OCI-LY1 (cell line): ENCODE data around the gene TRPV4.

Source experiments
- H2AFZ ChIP-seq: fragments of 200-600 bp; sonication (generic), shearing (Covaris generic); 2 replicates; pipeline ENCODE4 v1.6.0; 2014; ENCODE audit warnings: antibody characterized with exemption, mild to moderate bottlenecking, low read length
- H3F3A ChIP-seq: fragments of 200-600 bp; sonication (generic), shearing (Covaris generic); 2 replicates; pipeline ENCODE4 v1.6.0; 2014; ENCODE audit warnings: mild to moderate bottlenecking, antibody characterized with exemption, low read length, moderate library complexity; ENCODE audit not compliant: insufficient read depth
- H3K27ac ChIP-seq: fragments of 200-600 bp; sonication (generic); 2 replicates; pipeline ENCODE4 v1.5.1; 2014; ENCODE audit warnings: low read length, mixed run types, mild to moderate bottlenecking, low read depth; ENCODE audit not compliant: poor library complexity, severe bottlenecking
- H3K27me3 ChIP-seq: fragments of 200-600 bp; sonication (generic); 2 replicates; pipeline ENCODE4 v1.6.0; 2014; ENCODE audit warnings: antibody characterized with exemption, mild to moderate bottlenecking, low read length, moderate library complexity; ENCODE audit not compliant: insufficient read depth
- H3K36me3 ChIP-seq: fragments of 200-600 bp; sonication (generic); 2 replicates; pipeline ENCODE4 v1.6.1; 2014; ENCODE audit warnings: mild to moderate bottlenecking, antibody characterized with exemption, low read length, moderate library complexity, mixed read lengths; ENCODE audit not compliant: insufficient read depth
- H3K4me1 ChIP-seq: fragments of 200-600 bp; sonication (generic); 2 replicates; pipeline ENCODE4 v1.5.1; 2014; ENCODE audit warnings: mild to moderate bottlenecking, low read length, moderate library complexity; ENCODE audit not compliant: insufficient read depth, severe bottlenecking
- H3K4me2 ChIP-seq: fragments of 200-600 bp; sonication (generic), shearing (Covaris generic); 2 replicates; pipeline ENCODE4 v1.6.1; 2014; ENCODE audit warnings: low read length
- H3K4me3 ChIP-seq: fragments of 200-600 bp; sonication (generic); 2 replicates; pipeline ENCODE4 v1.5.1; 2014; ENCODE audit warnings: low read length, low read depth, mild to moderate bottlenecking, mixed read lengths; ENCODE audit not compliant: poor library complexity, severe bottlenecking
- H3K79me2 ChIP-seq: fragments of 200-600 bp; shearing (Covaris generic); 2 replicates; pipeline ENCODE4 v1.6.1; 2016; ENCODE audit warnings: mixed run types, low read length, mixed read lengths; ENCODE audit not compliant: insufficient read depth
- H3K9ac ChIP-seq: fragments of 200-600 bp; sonication (generic), shearing (Covaris generic); 2 replicates; pipeline ENCODE4 v1.6.1; 2014; ENCODE audit warnings: mild to moderate bottlenecking, low read length, mixed read lengths
- H3K9me2 ChIP-seq: fragments of 200-600 bp; sonication (generic), shearing (Covaris generic); 2 replicates; pipeline ENCODE4 v1.6.1; 2014; ENCODE audit warnings: low read depth, mild to moderate bottlenecking, low read length, mixed read lengths
- H3K9me3 ChIP-seq: fragments of 200-600 bp; shearing (Covaris generic); 2 replicates; pipeline ENCODE4 v1.6.1; 2014; ENCODE audit warnings: low read length, mixed read lengths
- H4K20me1 ChIP-seq: fragments of 200-600 bp; sonication (generic), shearing (Covaris generic); 2 replicates; pipeline ENCODE4 v1.6.0; 2016; ENCODE audit warnings: mild to moderate bottlenecking, low read length; ENCODE audit not compliant: insufficient read depth
- EZH2 ChIP-seq: fragments of 200-600 bp; sonication (generic), shearing (Covaris generic); IDR thresholded peaks from 2 replicates; pipeline ENCODE4 v1.8.0; 2017; ENCODE audit warnings: borderline replicate concordance, mixed run types, mild to moderate bottlenecking, antibody characterized with exemption, low read length, moderate library complexity, mixed read lengths
- TF ChIP-seq, protein P1 (sequence below): fragments of 200-600 bp; sonication (generic), shearing (Covaris generic); IDR thresholded peaks from 2 replicates; pipeline ENCODE4 v1.5.1; 2017; ENCODE audit warnings: mild to moderate bottlenecking, antibody characterized with exemption, low read length, moderate library complexity, mixed read lengths

TRPV4 gene

DNA sequence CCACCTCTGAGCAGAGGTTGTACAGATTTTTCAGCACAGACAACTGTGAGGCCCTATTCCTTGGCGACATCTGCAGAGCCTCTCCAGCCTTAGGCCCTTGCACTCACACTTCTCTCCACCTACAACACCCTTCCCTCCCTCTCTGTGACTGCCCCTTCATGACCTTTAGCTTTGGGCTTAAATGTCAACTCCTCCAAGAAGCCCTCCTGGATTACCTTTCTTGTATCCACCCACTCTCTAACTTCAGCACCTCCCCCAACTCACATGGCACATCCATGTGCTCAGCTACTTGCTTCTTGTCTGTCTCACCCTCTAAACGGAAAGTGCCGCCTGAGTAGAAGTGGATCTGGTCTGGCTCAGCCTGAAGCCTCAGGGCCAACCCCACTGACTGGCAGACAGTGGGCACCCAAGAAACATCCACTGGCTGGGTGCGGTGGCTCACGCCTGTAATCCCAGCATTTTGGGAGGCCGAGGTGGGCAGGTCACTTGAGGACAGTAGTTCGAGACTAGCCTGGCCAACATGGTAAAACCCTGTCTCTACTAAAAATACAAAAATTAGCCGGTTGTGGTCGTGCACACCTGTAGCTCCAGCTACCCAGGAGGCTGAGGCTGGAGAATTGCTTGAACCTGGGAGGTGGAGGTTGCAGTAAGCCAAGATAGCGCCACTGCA lies 22.1 kb downstream of the TRPV4 start:
- H3F3A ChIP-seq, result no peaks in the 10 kb centered on the region
- no peak overlapping the region for H3K4me3 ChIP-seq
- H3K4me1 ChIP-seq, result no peaks in the 10 kb centered on the region
- no peak overlapping the region for H3K4me2 ChIP-seq
- H2AFZ ChIP-seq, result no peak overlapping the region
- no peak overlapping the region for H3K27ac ChIP-seq
- no peaks in the 10 kb centered on the region for H3K36me3 ChIP-seq
- no peaks in the 10 kb centered on the region for H3K9me3 ChIP-seq
- TF ChIP-seq, protein P1, sequence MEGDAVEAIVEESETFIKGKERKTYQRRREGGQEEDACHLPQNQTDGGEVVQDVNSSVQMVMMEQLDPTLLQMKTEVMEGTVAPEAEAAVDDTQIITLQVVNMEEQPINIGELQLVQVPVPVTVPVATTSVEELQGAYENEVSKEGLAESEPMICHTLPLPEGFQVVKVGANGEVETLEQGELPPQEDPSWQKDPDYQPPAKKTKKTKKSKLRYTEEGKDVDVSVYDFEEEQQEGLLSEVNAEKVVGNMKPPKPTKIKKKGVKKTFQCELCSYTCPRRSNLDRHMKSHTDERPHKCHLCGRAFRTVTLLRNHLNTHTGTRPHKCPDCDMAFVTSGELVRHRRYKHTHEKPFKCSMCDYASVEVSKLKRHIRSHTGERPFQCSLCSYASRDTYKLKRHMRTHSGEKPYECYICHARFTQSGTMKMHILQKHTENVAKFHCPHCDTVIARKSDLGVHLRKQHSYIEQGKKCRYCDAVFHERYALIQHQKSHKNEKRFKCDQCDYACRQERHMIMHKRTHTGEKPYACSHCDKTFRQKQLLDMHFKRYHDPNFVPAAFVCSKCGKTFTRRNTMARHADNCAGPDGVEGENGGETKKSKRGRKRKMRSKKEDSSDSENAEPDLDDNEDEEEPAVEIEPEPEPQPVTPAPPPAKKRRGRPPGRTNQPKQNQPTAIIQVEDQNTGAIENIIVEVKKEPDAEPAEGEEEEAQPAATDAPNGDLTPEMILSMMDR, result no peak
- no peak for TF ChIP-seq EZH2
- no peaks in the 10 kb centered on the region for H4K20me1 ChIP-seq
- H3K9ac ChIP-seq, result no peak overlapping the region
- H3K27me3 ChIP-seq, result no peaks in the 10 kb centered on the region
- H3K79me2 ChIP-seq, result no peaks in the 10 kb centered on the region
- H3K9me2 ChIP-seq, result no peaks in the 10 kb centered on the region

DNA sequence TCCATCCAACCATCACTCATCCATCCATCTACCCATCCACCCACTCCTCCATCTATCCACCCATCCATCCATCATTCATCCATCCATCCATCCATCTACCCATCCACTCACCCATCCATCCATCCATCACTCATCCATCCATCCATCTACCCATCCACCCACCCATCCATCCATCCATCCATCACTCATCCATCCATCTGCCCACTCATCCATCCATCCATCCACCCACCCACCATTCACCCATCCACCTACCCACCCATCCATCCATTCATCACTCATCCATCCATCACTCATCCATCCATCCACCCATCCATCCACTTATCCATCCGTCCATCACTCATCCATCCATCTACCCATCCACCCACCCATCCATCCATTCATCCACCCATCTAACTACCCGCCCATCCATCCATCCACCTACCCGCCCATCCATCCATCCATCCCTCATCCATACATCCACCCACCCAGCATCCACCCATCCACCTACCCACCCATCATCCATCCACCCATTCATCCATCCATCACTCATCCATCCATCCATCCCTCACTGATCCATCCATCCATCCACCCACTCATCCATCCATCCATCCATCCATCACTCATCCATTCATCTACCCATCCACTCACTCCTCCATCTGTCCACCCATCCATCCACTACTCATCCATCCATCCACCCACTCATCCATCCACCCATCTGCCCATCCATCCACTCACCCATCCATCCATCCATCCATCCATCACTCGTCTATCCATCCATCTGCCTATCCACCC lies 24.1 kb downstream of the TRPV4 start:
- TF ChIP-seq, protein P1, result no peak
- TF ChIP-seq EZH2, result no peak
- Histone ChIP-seq H4K20me1 (no peaks in the 10 kb centered on the region), H3K9me2 (no peaks in the 10 kb centered on the region), H3K9ac (no peak overlapping the region), H3K79me2 (no peaks in the 10 kb centered on the region), H3K4me3 (no peak overlapping the region), H2AFZ (no peak overlapping the region), H3K4me2 (no peak overlapping the region), H3K36me3 (no peaks in the 10 kb centered on the region), H3K4me1 (no peaks in the 10 kb centered on the region), H3F3A (no peaks in the 10 kb centered on the region), H3K27ac (no peak overlapping the region), H3K27me3 (no peaks in the 10 kb centered on the region), H3K9me3 (no peaks in the 10 kb centered on the region)

DNA sequence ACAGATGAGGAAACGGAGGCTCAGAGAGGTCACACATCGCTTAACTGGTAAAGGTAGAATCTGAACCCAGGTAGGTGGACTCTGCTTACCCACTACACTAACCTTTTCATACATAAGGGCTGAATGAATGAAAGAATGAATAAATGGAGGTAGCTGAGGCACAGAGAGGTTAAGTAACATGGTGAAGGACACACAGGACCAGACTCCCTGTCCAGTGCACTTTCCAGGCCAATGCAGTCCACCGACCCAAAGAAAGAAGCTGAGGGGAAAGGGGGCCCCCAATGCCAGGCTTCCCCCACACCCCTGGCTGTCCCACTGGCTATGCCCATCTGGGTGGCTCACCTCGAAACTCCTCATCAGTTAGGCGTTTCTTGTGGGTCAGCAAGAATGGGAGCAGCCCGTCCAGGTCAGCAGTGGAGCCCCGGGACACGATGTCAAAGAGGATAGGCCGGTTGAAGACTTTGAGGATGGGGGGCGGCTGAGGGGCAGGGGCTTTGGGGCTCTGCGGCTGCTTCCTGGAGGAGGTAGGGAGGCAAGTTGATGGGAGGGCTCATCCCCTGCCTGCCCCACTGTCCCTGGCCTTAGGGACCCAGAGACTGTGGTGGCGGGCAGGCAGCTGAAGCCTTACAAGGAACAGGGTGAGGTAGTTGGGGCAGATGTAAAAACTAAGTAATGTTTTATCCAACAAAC lies 25.1 kb downstream of the TRPV4 start:
- Histone ChIP-seq H2AFZ (no peak overlapping the region), H3K36me3 (no peaks in the 10 kb centered on the region), H3K9ac (no peak overlapping the region), H3K27ac (no peak overlapping the region), H3K9me2 (no peaks in the 10 kb centered on the region), H3K9me3 (no peaks in the 10 kb centered on the region), H3K79me2 (no peaks in the 10 kb centered on the region), H3F3A (no peaks in the 10 kb centered on the region), H3K27me3 (no peaks in the 10 kb centered on the region), H3K4me3 (no peak overlapping the region), H3K4me1 (no peaks in the 10 kb centered on the region), H3K4me2 (no peak overlapping the region), H4K20me1 (no peaks in the 10 kb centered on the region)
- TF ChIP-seq, protein P1, result no peak
- TF ChIP-seq EZH2, result no peak
